Progenitor cell of endocrine pancreas (in vitro differentiated cells): Measurements from ENCODE around the gene SYDE1. TPM values are rescaled to one million over a fixed set of nuclear protein-coding genes. Genes with fewer than 3 reads are reported as not detected.

Source experiments
- DNase-seq: peaks from one replicate; pipeline ENCODE4 v3.0.0; 2021; ENCODE audit warnings: low spot score; ENCODE audit not compliant: unreplicated experiment
- H3K27ac Mint-ChIP-seq: 2 replicates; pipeline ENCODE4 v1.8.0; 2021; ENCODE audit warnings: mild to moderate bottlenecking, moderate library complexity, mixed read lengths
- H3K27me3 Mint-ChIP-seq: 2 replicates; pipeline ENCODE4 v1.8.0; 2021; ENCODE audit warnings: mixed read lengths
- H3K36me3 Mint-ChIP-seq: 2 replicates; pipeline ENCODE4 v1.8.0; 2022; ENCODE audit warnings: mixed read lengths; ENCODE audit not compliant: insufficient read depth
- H3K4me1 Mint-ChIP-seq: 2 replicates; pipeline ENCODE4 v1.8.0; 2021; ENCODE audit warnings: low read depth, mixed read lengths
- H3K4me3 Mint-ChIP-seq: 2 replicates; pipeline ENCODE4 v1.8.0; 2021; ENCODE audit warnings: low read depth, mild to moderate bottlenecking, moderate library complexity, mixed read lengths
- H3K9me3 Mint-ChIP-seq: 2 replicates; pipeline ENCODE4 v1.8.0; 2021; ENCODE audit warnings: low read depth, mixed read lengths
- total RNA-seq: library from RNA; stranded (reverse); gene quantifications from 2 replicates; pipeline ENCODE4 v1.2.1, GENCODE V29; 2021
- TF ChIP-seq, protein P1 (sequence below): fragments of 200-600 bp; sonication (generic); IDR thresholded peaks from one replicate; pipeline ENCODE4 v1.5.0; 2021; ENCODE audit warnings: antibody characterized with exemption, mild to moderate bottlenecking; ENCODE audit not compliant: unreplicated experiment

The SYDE1 gene
- total RNA-seq, 1 donor from 2014 or later, result 5.7 TPM

DNA sequence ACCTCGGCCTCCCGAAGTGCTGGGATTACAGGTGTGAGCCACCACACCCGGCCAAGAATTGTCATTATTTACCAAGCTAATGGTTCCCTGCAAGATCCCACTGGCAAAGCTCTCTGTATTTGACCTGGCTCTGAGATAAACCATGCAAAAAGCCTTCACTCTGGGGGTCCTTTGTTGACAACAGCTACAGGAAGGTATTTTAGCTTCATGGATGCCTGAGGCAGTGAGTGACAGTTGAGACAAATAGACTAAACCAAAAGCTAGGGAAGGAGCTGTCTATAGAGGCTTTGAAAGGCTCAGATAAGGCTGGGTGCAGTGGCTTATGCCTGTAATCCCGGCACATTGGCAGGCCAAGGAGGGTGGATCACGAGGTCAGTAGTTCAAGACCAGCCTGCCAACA is 48.1 kb downstream of the SYDE1 start:
- Mint-ChIP-seq H3K9me3 (peaks cover 6% of the 10 kb centered on the region), H3K36me3 (peaks cover 5% of the 10 kb centered on the region), H3K4me1 (no peaks in the 10 kb centered on the region), H3K27me3 (peaks cover 13% of the 10 kb centered on the region), H3K27ac (no peak overlapping the region), H3K4me3 (no peak overlapping the region)
- TF ChIP-seq, protein P1, sequence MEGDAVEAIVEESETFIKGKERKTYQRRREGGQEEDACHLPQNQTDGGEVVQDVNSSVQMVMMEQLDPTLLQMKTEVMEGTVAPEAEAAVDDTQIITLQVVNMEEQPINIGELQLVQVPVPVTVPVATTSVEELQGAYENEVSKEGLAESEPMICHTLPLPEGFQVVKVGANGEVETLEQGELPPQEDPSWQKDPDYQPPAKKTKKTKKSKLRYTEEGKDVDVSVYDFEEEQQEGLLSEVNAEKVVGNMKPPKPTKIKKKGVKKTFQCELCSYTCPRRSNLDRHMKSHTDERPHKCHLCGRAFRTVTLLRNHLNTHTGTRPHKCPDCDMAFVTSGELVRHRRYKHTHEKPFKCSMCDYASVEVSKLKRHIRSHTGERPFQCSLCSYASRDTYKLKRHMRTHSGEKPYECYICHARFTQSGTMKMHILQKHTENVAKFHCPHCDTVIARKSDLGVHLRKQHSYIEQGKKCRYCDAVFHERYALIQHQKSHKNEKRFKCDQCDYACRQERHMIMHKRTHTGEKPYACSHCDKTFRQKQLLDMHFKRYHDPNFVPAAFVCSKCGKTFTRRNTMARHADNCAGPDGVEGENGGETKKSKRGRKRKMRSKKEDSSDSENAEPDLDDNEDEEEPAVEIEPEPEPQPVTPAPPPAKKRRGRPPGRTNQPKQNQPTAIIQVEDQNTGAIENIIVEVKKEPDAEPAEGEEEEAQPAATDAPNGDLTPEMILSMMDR, result no peak
- DNase-seq, result no peak

DNA sequence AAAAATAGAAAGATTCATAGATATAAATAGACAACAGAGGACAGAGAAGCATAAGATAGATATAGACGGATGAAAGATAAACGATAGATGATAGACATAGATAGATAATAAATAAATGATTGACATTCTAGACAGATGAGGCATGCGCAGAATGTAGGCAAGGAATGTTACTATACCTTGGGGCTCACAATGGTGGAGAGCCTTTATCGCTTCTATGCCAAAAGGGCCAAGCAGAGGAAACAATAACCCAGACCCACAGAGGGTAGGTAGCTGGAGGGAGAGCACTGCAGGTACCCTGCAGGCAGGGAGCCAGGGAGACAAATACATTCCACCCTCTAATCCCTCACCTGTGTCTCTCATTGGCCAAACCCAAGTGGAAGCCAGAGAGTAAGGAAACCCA is 49.2 kb downstream of the SYDE1 start:
- Mint-ChIP-seq H3K27ac (no peak overlapping the region), H3K4me1 (no peaks in the 10 kb centered on the region), H3K9me3 (peaks cover 6% of the 10 kb centered on the region), H3K27me3 (peaks cover 13% of the 10 kb centered on the region), H3K4me3 (no peak overlapping the region), H3K36me3 (peaks cover 7% of the 10 kb centered on the region)
- DNase-seq, result no peak
- TF ChIP-seq, protein P1, result no peak

DNA sequence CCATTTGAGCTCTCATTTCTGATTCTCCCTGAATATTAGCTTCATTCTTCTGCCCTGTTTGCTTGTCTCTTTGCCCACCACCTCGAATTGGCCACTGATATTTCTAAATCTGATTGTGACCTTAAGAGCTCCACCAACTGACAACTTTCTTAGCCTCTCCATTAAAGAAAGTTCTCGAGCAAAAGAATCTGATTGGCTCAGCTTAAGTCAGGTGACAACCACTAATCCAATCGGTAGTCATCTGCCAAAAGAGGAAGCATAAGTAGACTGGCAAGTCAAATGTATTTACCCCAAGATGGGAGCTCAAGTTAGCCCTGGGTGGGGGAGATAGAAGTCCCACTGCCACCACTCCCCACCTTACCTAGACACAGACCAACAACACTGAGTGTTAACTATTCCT is 52.0 kb downstream of the SYDE1 start:
- DNase-seq, result no peak
- peaks cover 4% of the 10 kb centered on the region for H3K9me3 Mint-ChIP-seq
- H3K36me3 Mint-ChIP-seq, result peaks cover 15% of the 10 kb centered on the region
- TF ChIP-seq, protein P1, result no peak
- H3K4me1 Mint-ChIP-seq, result no peaks in the 10 kb centered on the region
- no peaks in the 10 kb centered on the region for H3K27me3 Mint-ChIP-seq
- no peak overlapping the region for H3K27ac Mint-ChIP-seq
- no peak overlapping the region for H3K4me3 Mint-ChIP-seq

DNA sequence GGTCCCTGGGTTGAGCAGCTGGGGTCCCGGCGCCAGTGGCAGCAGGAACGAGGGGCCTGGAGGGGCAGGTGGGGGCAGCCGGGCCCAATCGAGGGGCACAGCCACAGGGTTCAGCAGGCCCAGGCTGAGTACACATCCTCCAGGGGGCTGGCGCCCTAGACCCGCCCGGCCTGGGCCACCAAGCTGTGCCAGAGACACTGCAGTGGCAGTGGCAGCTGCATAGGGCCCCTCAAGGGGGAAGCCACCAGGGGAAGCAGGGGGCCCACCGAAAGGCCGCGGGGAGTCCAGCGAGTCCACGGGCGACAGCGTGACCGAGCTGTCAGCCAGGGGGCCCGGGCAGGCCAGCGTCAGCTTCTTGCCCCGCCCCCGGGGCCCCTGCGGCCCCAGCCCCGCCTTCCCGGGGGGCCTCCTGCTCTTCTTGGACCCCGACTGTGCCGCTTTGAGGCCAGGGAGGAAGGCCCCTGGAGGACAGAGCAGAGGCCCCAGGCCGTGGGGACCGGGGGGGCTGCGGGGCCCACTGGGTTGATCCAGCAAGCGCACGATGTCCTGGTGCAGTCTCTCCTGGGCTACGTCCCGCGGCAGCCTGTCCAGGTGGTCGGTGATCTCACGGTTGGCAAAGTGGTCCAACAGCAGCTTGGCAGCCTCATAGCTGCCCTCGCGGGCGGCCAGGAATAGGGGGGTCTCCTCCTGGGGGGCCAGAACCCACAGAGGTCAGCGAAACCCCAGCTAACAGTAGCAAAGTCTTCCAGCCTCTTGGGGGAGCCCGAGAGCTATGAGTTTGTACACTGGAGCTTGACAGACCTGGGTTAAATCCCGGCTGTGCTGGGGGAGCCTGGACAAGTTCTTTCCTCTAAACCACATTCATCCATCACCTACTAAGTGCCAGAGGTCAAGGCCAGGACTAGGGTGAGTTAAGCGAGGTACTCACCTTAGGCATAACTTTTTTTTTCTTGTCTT is 54.1 kb downstream of the SYDE1 start:
- Mint-ChIP-seq H3K36me3 (peaks cover 25% of the 10 kb centered on the region), H3K27ac (no peak overlapping the region), H3K27me3 (no peaks in the 10 kb centered on the region), H3K9me3 (no peaks in the 10 kb centered on the region), H3K4me1 (no peaks in the 10 kb centered on the region), H3K4me3 (no peak overlapping the region)
- DNase-seq, result no peak
- TF ChIP-seq, protein P1, result peak; percentile 42

Other genes starting within 250 kb of the SYDE1 start
- gene OR7A17, start 221.3 kb upstream of the SYDE1 start, total RNA-seq, result not detected in 2 replicates
- gene OR7C2, start 165.9 kb upstream of the SYDE1 start, total RNA-seq, result not detected in 2 replicates
- 0.47 and 0.62 TPM in 2 replicates for gene SLC1A6, start 127.5 kb upstream of the SYDE1 start, total RNA-seq
- gene CASP14, start 57.9 kb upstream of the SYDE1 start, total RNA-seq, result not detected in 2 replicates
- gene OR1I1, start 25.2 kb upstream of the SYDE1 start, total RNA-seq, result not detected in 2 replicates
- 201 and 203 TPM in 2 replicates for gene NOTCH3, start 93.6 kb downstream of the SYDE1 start, total RNA-seq
- 7.1 and 7.8 TPM in 2 replicates for gene EPHX3, start 125.0 kb downstream of the SYDE1 start, total RNA-seq
- 144 and 148 TPM in 2 replicates for gene BRD4, start 225.1 kb downstream of the SYDE1 start, total RNA-seq